Measurements from ENCODE around the gene RGS21. TPM values are rescaled to one million over a fixed set of nuclear protein-coding genes. Genes with fewer than 3 reads are reported as not detected.
"Not testable (repeated sequence)": the region's sequence is repeated elsewhere in the genome, so short reads cannot be mapped to it uniquely, and the experiment has no call there.

Gene RGS21
- polyA plus RNA-seq, 1 of the 3 experiments (the other 2 are of a cell fraction) = not detected

- TF ChIP-seq USF2 (IDR thresholded peaks at IDR 0.05; ENCODE audit: borderline replicate concordance, low read depth, low read length) (no peak), ELF1 (IDR thresholded peaks at IDR 0.05) (no peak), TAF1 (IDR thresholded peaks at IDR 0.05; ENCODE audit: borderline replicate concordance, low read depth, low read length) (no peak), PBX3 (IDR thresholded peaks at IDR 0.05) (no peak), RCOR1 (IDR thresholded peaks at IDR 0.05; ENCODE audit: low read length) (no peak), RFX5 (IDR thresholded peaks at IDR 0.05; ENCODE audit: low read length) (no peak)
These were observed 31.9 kb upstream of the RGS21 start (continued) for GRCh38 chr1:192284927-192285326.

GRCh38 chr1:192303029-192303428 is 13.8 kb upstream of the RGS21 start:
- H3K4me1 ChIP-seq (ENCODE audit: control insufficient read depth in 1 of 2, insufficient read depth in 2 of 2, low read depth in 1 of 2, low read length in 1 of 2) = no peaks in the 10 kb centered on the region
- 0% methylated on average over 1 of the region's 1 CpG for WGBS (ENCODE audit: low lambda C conversion rate)
- ChIA-PET POLR2A (no interaction called here), CTCF (no interaction called here)
- H3K79me2 ChIP-seq (ENCODE audit: insufficient read depth) = no peaks in the 10 kb centered on the region
- no peak overlapping the region for H3K4me3 ChIP-seq (ENCODE audit: low read depth in 2 of 2, low read length in 1 of 2)
- TF ChIP-seq MXI1 (IDR thresholded peaks at IDR 0.05; ENCODE audit: low read depth, low read length) (no peak), POLR2AphosphoS5 (IDR thresholded peaks at IDR 0.05; ENCODE audit: low read depth, low read length) (no peak), TCF12 (IDR thresholded peaks at IDR 0.05) (no peak), GABPA (IDR thresholded peaks at IDR 0.05; ENCODE audit: low read depth) (no peak), RFX5 (IDR thresholded peaks at IDR 0.05; ENCODE audit: low read length) (no peak), SIN3A (IDR thresholded peaks at IDR 0.05; ENCODE audit: borderline replicate concordance, low read depth, low read length) (no peak), CTCF (IDR thresholded peaks at IDR 0.05) (no peak), NRF1 (IDR thresholded peaks at IDR 0.05; ENCODE audit: low read depth, low read length) (no peak), USF1 (IDR thresholded peaks at IDR 0.05; ENCODE audit: borderline replicate concordance, low read depth) (no peak), TEAD4 (IDR thresholded peaks at IDR 0.05; ENCODE audit: borderline replicate concordance, insufficient read depth) (no peak), JUND (IDR thresholded peaks at IDR 0.05) (no peak), TAF1 (IDR thresholded peaks at IDR 0.05; ENCODE audit: borderline replicate concordance, low read depth, low read length) (no peak), YY1 (IDR thresholded peaks at IDR 0.05; ENCODE audit: low read depth) (no peak), RAD21 (IDR thresholded peaks at IDR 0.05; ENCODE audit: low read length) (no peak), ZBTB33 (IDR thresholded peaks at IDR 0.05; ENCODE audit: borderline replicate concordance, low read depth) (no peak)
- H3K9me2 ChIP-seq = no peaks in the 10 kb centered on the region
- H3F3A ChIP-seq (replicated peaks; ENCODE audit: insufficient read depth) = no peaks in the 10 kb centered on the region
- H3K9me3 ChIP-seq = no peaks in the 10 kb centered on the region
- no peak overlapping the region for H3K27ac ChIP-seq (ENCODE audit: low read depth in 2 of 2, low read length in 1 of 2)
- H3K4me2 ChIP-seq = no peak overlapping the region
- H3K36me3 ChIP-seq (replicated peaks in 1 of 2; ENCODE audit: control insufficient read depth in 1 of 2, insufficient read depth in 2 of 2, low read length in 1 of 2) = no peaks in the 10 kb centered on the region
- H2AFZ ChIP-seq (ENCODE audit: low read depth) = no peak overlapping the region
- H3K9ac ChIP-seq = no peak overlapping the region
- H4K20me1 ChIP-seq (ENCODE audit: insufficient read depth) = no peaks in the 10 kb centered on the region
- no peak for DNase-seq
- no peaks in the 10 kb centered on the region; the same call in 1 of the 2 replicates for H3K27me3 ChIP-seq (ENCODE audit: insufficient read depth)

- H3K4me1 ChIP-seq (ENCODE audit: control insufficient read depth in 1 of 2, insufficient read depth in 2 of 2, low read depth in 1 of 2, low read length in 1 of 2); H3K79me2 ChIP-seq (ENCODE audit: insufficient read depth); H3F3A ChIP-seq (replicated peaks; ENCODE audit: insufficient read depth); H3K9ac ChIP-seq; DNase-seq; H3K36me3 ChIP-seq (replicated peaks in 1 of 2; ENCODE audit: control insufficient read depth in 1 of 2, insufficient read depth in 2 of 2, low read length in 1 of 2); H2AFZ ChIP-seq (ENCODE audit: low read depth); H3K27me3 ChIP-seq (ENCODE audit: insufficient read depth); H3K27ac ChIP-seq (ENCODE audit: low read depth in 2 of 2, low read length in 1 of 2); H3K9me2 ChIP-seq; H3K9me3 ChIP-seq; H3K4me2 ChIP-seq; H3K4me3 ChIP-seq (ENCODE audit: low read depth in 2 of 2, low read length in 1 of 2); H4K20me1 ChIP-seq (ENCODE audit: insufficient read depth); POLR2A ChIA-PET; CTCF ChIA-PET: not testable (repeated sequence)
- 20% methylated on average over 2 of the region's 2 CpGs for WGBS (ENCODE audit: low lambda C conversion rate)
These were observed 8.5 kb upstream of the RGS21 start for GRCh38 chr1:192308314-192308713.

Measured in SK-N-SH (cell line).